NCI-H1694 treated with DMSO at 0.1 percent for 48 hours (cell line): ENCODE data around the gene PRRX2.

ENCODE experiments used
- DNase-seq: peaks from one replicate; lab custom pipeline; 2025; lab: John Stamatoyannopoulos, UW

PRRX2 gene

GRCh38 chr9:129678844-129679243, 13.4 kb downstream of the PRRX2 start:
- DNase-seq: no peak

GRCh38 chr9:129679537-129679936, 14.1 kb downstream of the PRRX2 start:
- DNase-seq: no peak

GRCh38 chr9:129681924-129682323, 16.5 kb downstream of the PRRX2 start:
- DNase-seq: no peak

GRCh38 chr9:129682381-129682780, 16.9 kb downstream of the PRRX2 start:
- no peak for DNase-seq

- no peak for DNase-seq
These were observed 19.9 kb downstream of the PRRX2 start for GRCh38 chr9:129685220-129685932.

- no peak for DNase-seq
These were observed 20.4 kb downstream of the PRRX2 start for GRCh38 chr9:129685933-129686259.

GRCh38 chr9:129686736-129687135, 21.3 kb downstream of the PRRX2 start:
- DNase-seq: no peak

- no peak for DNase-seq
These were observed 21.9 kb downstream of the PRRX2 start for GRCh38 chr9:129687391-129687790.

GRCh38 chr9:129688285-129689043, 23.0 kb downstream of the PRRX2 start:
- no peak for DNase-seq

GRCh38 chr9:129692534-129692933, 27.1 kb downstream of the PRRX2 start:
- no peak for DNase-seq

GRCh38 chr9:129693741-129694140, 28.3 kb downstream of the PRRX2 start:
- no peak for DNase-seq

- DNase-seq: no peak
These were observed 28.8 kb downstream of the PRRX2 start for GRCh38 chr9:129694243-129694646.

GRCh38 chr9:129695870-129696269, 30.4 kb downstream of the PRRX2 start:
- DNase-seq: no peak

GRCh38 chr9:129696944-129697655, 31.7 kb downstream of the PRRX2 start:
- no peak for DNase-seq

GRCh38 chr9:129697656-129698253, 32.3 kb downstream of the PRRX2 start:
- no peak for DNase-seq

GRCh38 chr9:129698254-129698757, 32.9 kb downstream of the PRRX2 start:
- no peak for DNase-seq

GRCh38 chr9:129701054-129701453, 35.6 kb downstream of the PRRX2 start:
- DNase-seq: no peak

GRCh38 chr9:129701549-129701948, 36.1 kb downstream of the PRRX2 start:
- DNase-seq: no peak

- DNase-seq: no peak
These were observed 37.4 kb downstream of the PRRX2 start for GRCh38 chr9:129702589-129703520.

- no peak for DNase-seq
These were observed 38.4 kb downstream of the PRRX2 start for GRCh38 chr9:129703667-129704355.

GRCh38 chr9:129704807-129705206, 39.4 kb downstream of the PRRX2 start:
- DNase-seq: no peak
